Fibroblast of skin of right biceps (primary cell): ENCODE results near the gene BTAF1.
"Not testable (repeated sequence)": the region's sequence is repeated elsewhere in the genome, so short reads cannot be mapped to it uniquely, and the experiment has no call there.

ENCODE experiments used
- DNase-seq: peaks from one replicate; pipeline ENCODE4 v3.0.0-alpha.2; 2013

Gene BTAF1

GRCh38 chr10:91923371-91924211 is at the start of gene BTAF1:
Gene BTAF1, plus strand, starts transcription at chr10:91923770. Its CDS starts 307 bp downstream, at chr10:91924077.
- DNase-seq, result peak; percentile 93

- DNase-seq, result no peak
Measured at GRCh38 chr10:91875156-91875555, 48.4 kb upstream of the BTAF1 start.

- DNase-seq, result no peak
Measured at GRCh38 chr10:91875779-91876178, 47.8 kb upstream of the BTAF1 start.

- DNase-seq, result no peak
Measured at GRCh38 chr10:91879515-91880170, 43.9 kb upstream of the BTAF1 start.

- no peak for DNase-seq
Measured at GRCh38 chr10:91880310-91880709, 43.3 kb upstream of the BTAF1 start.

- peak; percentile 59 for DNase-seq
Measured at GRCh38 chr10:91883549-91884444, 39.8 kb upstream of the BTAF1 start.

- DNase-seq, result no peak
Measured at GRCh38 chr10:91884536-91884935, 39.0 kb upstream of the BTAF1 start.

- DNase-seq, result no peak
Measured at GRCh38 chr10:91885362-91886079, 38.0 kb upstream of the BTAF1 start.

- no peak for DNase-seq
Measured at GRCh38 chr10:91886954-91887271, 36.7 kb upstream of the BTAF1 start.

- peak; percentile 44 for DNase-seq
Measured at GRCh38 chr10:91887272-91888076, 36.1 kb upstream of the BTAF1 start.

GRCh38 chr10:91891125-91892001 is 32.2 kb upstream of the BTAF1 start:
- DNase-seq, result no peak

GRCh38 chr10:91893051-91893450 is 30.5 kb upstream of the BTAF1 start:
- no peak for DNase-seq

- not testable (repeated sequence) for DNase-seq
Measured at GRCh38 chr10:91894261-91894685, 29.3 kb upstream of the BTAF1 start.

- DNase-seq, result no peak
Measured at GRCh38 chr10:91896212-91896756, 27.3 kb upstream of the BTAF1 start.

GRCh38 chr10:91897421-91897820 is 26.1 kb upstream of the BTAF1 start:
- no peak for DNase-seq

GRCh38 chr10:91901784-91902677 is 21.5 kb upstream of the BTAF1 start:
- DNase-seq, result peak; percentile 90

GRCh38 chr10:91907033-91907594 is 16.5 kb upstream of the BTAF1 start:
- peak; percentile 6 for DNase-seq

- no peak for DNase-seq
Measured at GRCh38 chr10:91907914-91908336, 15.6 kb upstream of the BTAF1 start.
